Pancreas (tissue), 10 donors: ENCODE results near the gene MYLK4. TPM values are rescaled to one million over a fixed set of nuclear protein-coding genes. Genes with fewer than 3 reads are reported as not detected.
"Not testable (repeated sequence)": the region's sequence is repeated elsewhere in the genome, so short reads cannot be mapped to it uniquely, and the experiment has no call there.

Experiments
- ATAC-seq, 4 donors: fragments of 200-7000 bp; cut with Tn5 transposase; one replicate each; pipeline versions ENCODE4 v1.8.0 to v1.9.1; 2020; ENCODE audit warnings: mild to moderate bottlenecking in 4 of 4, moderate library complexity in 4 of 4
- DNase-seq, 6 donors: peaks; one replicate each; pipeline ENCODE4 v3.0.0-alpha.2; 2020
- FAIRE-seq: peaks from 2 replicates; lab custom pipeline; 2012; peaks lifted over from hg19 to GRCh38; lab: Jason Lieb, UNC
- H3K27ac ChIP-seq, 4 donors: fragments of 200-600 bp; sonication (generic); 1 replicate in 3 of 4; 2 replicates in 1 of 4; pipeline versions ENCODE4 v1.5.0 to v1.8.0; 2020
- H3K27me3 ChIP-seq, 4 donors: fragments of 200-600 bp; one replicate each; pipeline ENCODE4 v1.8.0; 2021
- H3K36me3 ChIP-seq, 3 donors: fragments of 200-600 bp; sonication (generic) in 1 of 3; one replicate each; pipeline versions ENCODE4 v1.5.0 to v1.8.0; 2020 to 2021
- H3K4me1 ChIP-seq, 3 donors: fragments of 200-600 bp; one replicate each; pipeline ENCODE4 v1.8.0; 2021
- H3K4me3 ChIP-seq, 4 donors: fragments of 200-600 bp; sonication (generic) in 2 of 4; one replicate each; pipeline versions ENCODE4 v1.5.0 to v1.8.0; 2020 to 2021
- H3K9me3 ChIP-seq, 4 donors: fragments of 200-600 bp; one replicate each; pipeline ENCODE4 v1.8.0; 2021
- WGBS, 2 donors: extraction: QIAGEN DNeasy Blood & Tissue Kit; methylation state at CpG; one replicate each; pipeline ENCODE4 v1.1.7; 2013; 5-methylcytosine and 5-hydroxymethylcytosine counted together
- intact Hi-C, 3 donors: fragments of 100-400 bp; cut with DNase I; formaldehyde crosslinking; loops; one replicate each; pipeline versions ENCODE4 v1.11.1 to v1.14.2; 2022
- polyA plus RNA-seq, 2 donors: library from polyadenylated mRNA; stranded (reverse); fragments of 200-250 nt; gene quantifications; one replicate each; pipeline ENCODE4 v1.2.3, GENCODE V29; 2013
- total RNA-seq, 6 donors: library from RNA; stranded (reverse); fragmentation: NEBNext Ultra II Directional in 4 of 6; extraction: Animal tissue kit (Norgen Biotek cat#: 25700) in 4 of 6; gene quantifications; one replicate each; pipeline versions ENCODE4 v1.2.1 to v1.2.4, GENCODE V29; 2021 to 2023
- TF ChIP-seq, protein P1 (sequence below), 4 donors: fragments of 200-600 bp; sonication (generic) in 3 of 4; IDR thresholded peaks; one replicate each; pipeline versions ENCODE4 v1.5.0 to v1.8.0; 2021; ENCODE audit warnings: antibody characterized with exemption in 4 of 4
- donor health status: healthy with polysubstance abuse.
- donor health status: DM: no; HTN: no; CAD: no; lungs with moderate emphysema.
- donor health status: DM: no; HTN: no; CAD: no.
- donor health status: control.
- donor health status: control.
- donor health status: Bipolar disorder and iron deficiency.
- donor health status: DM: yes; HTN: yes; CAD: no.
- donor health status: DM: no; HTN: no; CAD: no.
- donor health status: DM: no; HTN: no; CAD: no.
- donor health status: DM: yes; HTN: yes; CAD: no.

The MYLK4 gene
- total and polyA plus RNA-seq, 8 donors: 0.27 to 1.0 (median 0.41) TPM

DNA sequence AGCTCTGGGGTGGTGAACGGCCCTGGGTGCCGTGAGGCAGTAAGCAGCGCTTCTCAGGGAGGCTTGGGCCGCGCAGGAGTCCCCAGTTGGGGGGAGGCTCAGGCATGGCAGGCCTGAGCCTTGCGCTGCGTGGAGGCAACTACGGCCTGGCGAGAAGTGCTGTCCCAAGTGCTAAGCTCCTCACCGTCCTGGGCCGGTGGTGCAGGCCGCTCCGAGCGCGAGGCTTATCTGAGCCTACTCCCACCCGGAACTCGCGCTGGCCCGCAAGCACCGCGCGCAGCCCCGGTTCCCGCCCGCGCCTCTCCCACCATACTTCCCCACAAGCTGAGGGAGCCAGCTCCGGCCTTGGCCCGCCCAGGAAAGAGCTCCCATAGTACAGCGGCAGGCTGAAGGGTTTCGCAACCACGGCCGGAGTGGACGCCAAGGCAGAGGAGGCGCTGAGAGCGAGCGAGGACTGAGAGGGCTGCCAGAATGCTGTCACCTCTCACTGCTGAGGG, 12.7 kb upstream of the MYLK4 start:
- DNase-seq: peak in 5 of 6 donors; percentile 28 to 81 (median 56)
- peak overlapping the region in 1 of 4 donors; percentile 87 for H3K27ac ChIP-seq
- no peak for ATAC-seq
- intact Hi-C loops: no loop called here
- H3K4me3 ChIP-seq: no peak overlapping the region
- peaks cover 6 to 15% (median 6%) of the 10 kb centered on the region in 3 donors for H3K4me1 ChIP-seq
- WGBS, 2 donors: 95% methylated on average over 35 to 36 of the region's 36 CpGs
- no peaks in the 10 kb centered on the region for H3K9me3 ChIP-seq
- TF ChIP-seq, protein P1, sequence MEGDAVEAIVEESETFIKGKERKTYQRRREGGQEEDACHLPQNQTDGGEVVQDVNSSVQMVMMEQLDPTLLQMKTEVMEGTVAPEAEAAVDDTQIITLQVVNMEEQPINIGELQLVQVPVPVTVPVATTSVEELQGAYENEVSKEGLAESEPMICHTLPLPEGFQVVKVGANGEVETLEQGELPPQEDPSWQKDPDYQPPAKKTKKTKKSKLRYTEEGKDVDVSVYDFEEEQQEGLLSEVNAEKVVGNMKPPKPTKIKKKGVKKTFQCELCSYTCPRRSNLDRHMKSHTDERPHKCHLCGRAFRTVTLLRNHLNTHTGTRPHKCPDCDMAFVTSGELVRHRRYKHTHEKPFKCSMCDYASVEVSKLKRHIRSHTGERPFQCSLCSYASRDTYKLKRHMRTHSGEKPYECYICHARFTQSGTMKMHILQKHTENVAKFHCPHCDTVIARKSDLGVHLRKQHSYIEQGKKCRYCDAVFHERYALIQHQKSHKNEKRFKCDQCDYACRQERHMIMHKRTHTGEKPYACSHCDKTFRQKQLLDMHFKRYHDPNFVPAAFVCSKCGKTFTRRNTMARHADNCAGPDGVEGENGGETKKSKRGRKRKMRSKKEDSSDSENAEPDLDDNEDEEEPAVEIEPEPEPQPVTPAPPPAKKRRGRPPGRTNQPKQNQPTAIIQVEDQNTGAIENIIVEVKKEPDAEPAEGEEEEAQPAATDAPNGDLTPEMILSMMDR (IDR thresholded peaks at IDR 0.05): no peak
- no peak for FAIRE-seq
- H3K36me3 ChIP-seq: no peaks in the 10 kb centered on the region
- H3K27me3 ChIP-seq: no peaks in the 10 kb centered on the region

DNA sequence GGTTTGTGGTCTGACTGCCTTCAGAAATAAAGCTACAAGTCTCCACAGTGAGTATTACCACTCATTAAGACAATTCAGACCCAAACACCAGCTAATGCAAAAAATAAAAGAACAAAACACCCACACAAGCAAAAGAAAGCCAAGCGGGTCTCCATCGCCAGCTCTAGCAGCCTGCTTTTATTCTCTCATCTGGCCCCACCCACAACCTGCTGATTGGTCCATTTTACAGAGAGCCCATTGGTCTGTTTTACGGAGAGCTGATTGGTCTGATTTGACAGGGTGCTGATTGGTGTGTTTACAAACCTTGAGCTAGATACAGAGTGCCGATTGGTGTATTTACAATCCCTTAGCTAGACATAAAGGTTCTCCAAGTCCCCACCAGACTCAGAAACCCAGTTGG, 12.1 kb upstream of the MYLK4 start:
- FAIRE-seq, intact Hi-C loops, DNase-seq, ATAC-seq, H3K27ac ChIP-seq, H3K36me3 ChIP-seq, H3K4me3 ChIP-seq, H3K9me3 ChIP-seq, H3K4me1 ChIP-seq, H3K27me3 ChIP-seq: not testable (repeated sequence)
- WGBS, 2 donors: 77 to 84% methylated on average over 4 of the region's 4 CpGs

DNA sequence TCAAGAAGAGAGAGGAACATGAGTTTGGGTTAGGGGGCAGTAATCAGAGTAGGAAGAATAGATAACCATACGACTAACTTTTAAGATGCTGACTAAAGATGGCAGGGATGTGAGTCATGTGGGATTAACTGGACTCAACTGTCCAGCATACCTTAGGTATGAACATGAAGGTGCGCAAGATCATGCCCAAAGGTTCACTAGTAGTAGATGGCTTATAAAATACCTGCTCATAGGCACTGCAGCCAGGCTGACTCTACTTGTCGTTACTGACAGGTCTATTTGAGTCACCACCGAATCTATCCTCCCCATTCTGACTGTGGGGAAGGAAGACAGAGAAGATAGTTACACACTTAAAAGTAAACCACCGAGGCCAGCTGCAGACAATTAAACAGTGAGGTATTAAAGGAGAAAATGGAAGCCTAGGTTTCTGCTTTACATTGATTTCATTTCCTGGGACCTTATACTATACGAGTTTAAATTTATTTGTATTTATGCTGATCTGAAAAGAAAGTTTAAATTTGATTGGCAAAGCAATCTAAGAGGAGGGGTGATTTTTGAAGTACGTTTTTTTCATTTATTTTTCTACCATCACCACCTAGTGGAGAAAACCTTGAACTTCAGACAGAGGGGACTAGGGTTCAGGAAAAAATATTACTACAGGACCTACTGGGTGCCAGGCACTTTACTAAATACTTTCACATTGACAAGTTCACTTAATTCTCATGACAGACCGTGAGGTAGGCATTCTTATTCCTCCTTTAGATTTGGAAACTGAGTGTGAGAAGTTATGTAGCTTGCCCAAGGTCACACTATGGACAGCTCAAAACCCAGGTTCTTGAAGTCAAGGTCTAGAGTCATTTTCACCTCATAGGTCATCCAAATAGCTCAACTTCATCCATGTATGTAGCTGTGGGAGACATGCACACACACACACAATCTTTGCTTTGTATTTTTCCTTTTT, 10.4 kb upstream of the MYLK4 start:
- Histone ChIP-seq H3K9me3 (no peaks in the 10 kb centered on the region), H3K4me3 (no peak overlapping the region), H3K36me3 (no peaks in the 10 kb centered on the region), H3K27ac (no peak overlapping the region), H3K4me1 (peaks cover 0 to 3% (median 0%) of the 10 kb centered on the region in 3 donors), H3K27me3 (no peaks in the 10 kb centered on the region)
- DNase-seq: no peak
- no peak for FAIRE-seq
- no peak for ATAC-seq
- TF ChIP-seq, protein P1 (IDR thresholded peaks at IDR 0.05): peak in 2 of 4 donors; percentile 19 to 29
- WGBS, 2 donors: 63 to 65% methylated on average over 8 of the region's 8 CpGs
- intact Hi-C loops: no loop called here

DNA sequence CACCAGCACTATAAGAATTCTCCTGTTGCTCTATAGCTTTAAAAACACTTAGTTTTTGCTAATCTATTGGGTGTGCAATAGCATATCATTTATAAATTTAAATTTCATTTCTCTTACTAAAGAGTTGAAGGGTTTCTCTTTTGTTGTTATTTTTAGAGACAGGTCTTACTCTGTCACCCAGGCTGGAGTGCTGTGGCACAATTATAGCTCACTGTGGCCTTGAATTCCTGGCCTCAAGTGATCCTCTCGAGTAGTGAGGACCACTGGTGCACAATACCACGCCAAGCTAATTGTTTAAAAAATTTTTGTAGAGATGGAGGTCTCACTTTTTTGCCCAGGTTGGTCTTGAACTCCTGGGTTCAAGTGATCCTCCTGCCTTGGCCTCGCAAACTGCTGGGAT, 8.3 kb upstream of the MYLK4 start:
- no peak for ATAC-seq
- no peak for FAIRE-seq
- no peak for DNase-seq
- Histone ChIP-seq H3K27ac (no peak overlapping the region), H3K36me3 (no peaks in the 10 kb centered on the region), H3K9me3 (no peaks in the 10 kb centered on the region), H3K4me1 (no peaks in the 10 kb centered on the region), H3K4me3 (no peak overlapping the region), H3K27me3 (no peaks in the 10 kb centered on the region)
- 63 to 71% methylated on average over 3 of the region's 3 CpGs for WGBS, 2 donors
- TF ChIP-seq, protein P1 (IDR thresholded peaks at IDR 0.05): no peak
- intact Hi-C loops: no loop called here

DNA sequence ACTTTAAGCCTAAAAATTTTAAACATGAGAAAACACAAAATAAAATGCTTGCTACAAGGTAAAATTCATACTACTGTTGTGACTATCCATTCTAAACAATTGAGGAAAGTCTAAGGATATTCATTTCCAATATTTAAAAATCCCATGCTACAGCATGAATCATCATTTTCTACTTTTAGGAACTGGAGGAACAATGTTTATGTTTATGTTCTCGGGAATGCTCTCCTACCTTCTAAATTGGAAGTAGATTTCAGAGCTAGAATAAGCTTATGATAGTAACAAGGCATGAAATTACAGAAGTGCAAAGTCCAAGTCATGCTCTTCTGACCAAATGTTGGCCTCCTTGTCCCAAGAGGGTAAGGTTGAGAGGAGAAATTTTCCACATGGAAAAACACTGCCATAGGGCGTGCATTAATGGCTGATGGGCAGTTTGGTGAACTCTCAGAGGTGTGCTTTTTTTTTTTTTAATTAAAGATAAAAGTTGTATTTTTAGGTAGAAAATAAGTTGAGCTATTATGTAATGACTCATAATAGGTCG, 6.0 kb upstream of the MYLK4 start:
- FAIRE-seq (no peak), ATAC-seq (no peak), DNase-seq (no peak)
- Histone ChIP-seq H3K36me3 (no peaks in the 10 kb centered on the region), H3K27ac (no peak overlapping the region), H3K27me3 (no peaks in the 10 kb centered on the region), H3K4me1 (no peaks in the 10 kb centered on the region), H3K4me3 (no peak overlapping the region), H3K9me3 (no peaks in the 10 kb centered on the region)
- TF ChIP-seq, protein P1 (IDR thresholded peaks at IDR 0.05): no peak
- 78 to 86% methylated on average over 3 of the region's 3 CpGs for WGBS, 2 donors
- intact Hi-C loops: no loop called here
